Ramos (cell line): ENCODE data around the gene BNC2.
"Not testable (repeated sequence)": the region's sequence is repeated elsewhere in the genome, so short reads cannot be mapped to it uniquely, and the experiment has no call there.

Source experiments
- in situ Hi-C: fragments of 300-500 bp; cut with MboI; formaldehyde crosslinking; loops from one replicate; pipeline ENCODE4 v1.14.3; 2022; ENCODE audit warnings: low sequenced_read_pairs; ENCODE audit not compliant: unreplicated experiment

BNC2 gene

GRCh38 chr9:16575142-16575985, 295.1 kb downstream of the BNC2 start:
- in situ Hi-C loops, result no loop called here

DNA sequence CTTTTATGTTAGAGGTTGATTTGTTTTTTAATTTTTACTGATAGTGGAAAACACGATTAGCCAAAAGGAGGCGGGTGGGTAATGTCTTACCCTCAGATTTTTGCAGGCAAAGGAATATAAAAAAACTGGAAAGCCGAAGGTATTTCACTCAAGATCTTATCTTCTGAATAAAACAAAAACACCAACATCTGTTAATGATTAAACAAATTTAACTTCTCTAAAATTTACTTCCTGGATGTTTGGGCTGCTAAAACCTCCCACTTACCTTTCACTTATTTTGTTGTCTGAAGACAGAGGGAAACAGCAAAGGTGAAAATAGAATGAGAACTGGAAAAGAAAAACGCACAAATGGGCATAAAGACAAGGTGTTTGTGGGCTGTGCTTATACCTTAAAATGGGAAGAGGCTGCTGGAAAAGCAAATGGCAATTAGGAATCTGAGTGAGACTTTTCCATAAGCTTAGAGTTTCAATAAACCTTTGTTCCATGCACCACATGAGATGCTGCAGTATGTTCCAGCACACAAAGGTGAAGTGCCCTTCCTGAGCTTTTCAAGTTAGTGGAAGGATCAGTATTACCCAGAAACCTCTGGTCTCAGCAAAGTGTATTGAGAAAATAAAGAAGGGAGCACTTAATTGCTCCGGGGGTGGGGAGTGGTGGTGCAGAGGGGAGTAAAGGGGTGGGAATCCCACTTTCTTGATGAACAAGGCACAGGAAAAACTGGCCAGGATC, 298.3 kb downstream of the BNC2 start:
- in situ Hi-C loops, result no loop called here

GRCh38 chr9:16571127-16571802, 299.2 kb downstream of the BNC2 start:
- in situ Hi-C loops, result no loop called here

DNA sequence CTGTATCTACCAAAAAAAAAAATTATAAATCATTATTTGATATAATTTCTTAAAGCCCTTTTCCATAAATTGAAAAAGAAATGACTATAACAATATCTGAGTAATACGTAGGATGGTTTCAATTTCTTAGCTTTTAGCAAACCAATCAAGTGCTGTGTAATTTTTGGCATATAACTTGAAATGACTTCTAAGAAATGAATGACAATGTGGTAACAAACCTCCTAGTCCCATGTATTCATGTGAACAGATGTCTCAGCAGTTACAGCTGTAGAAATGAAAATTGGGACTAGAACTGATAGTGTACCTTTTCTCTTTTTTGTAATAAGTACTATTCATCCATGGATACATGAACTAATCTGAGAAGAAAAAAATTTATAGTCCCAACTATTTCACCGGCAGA, 307.0 kb downstream of the BNC2 start:
- in situ Hi-C loops, result no loop called here

DNA sequence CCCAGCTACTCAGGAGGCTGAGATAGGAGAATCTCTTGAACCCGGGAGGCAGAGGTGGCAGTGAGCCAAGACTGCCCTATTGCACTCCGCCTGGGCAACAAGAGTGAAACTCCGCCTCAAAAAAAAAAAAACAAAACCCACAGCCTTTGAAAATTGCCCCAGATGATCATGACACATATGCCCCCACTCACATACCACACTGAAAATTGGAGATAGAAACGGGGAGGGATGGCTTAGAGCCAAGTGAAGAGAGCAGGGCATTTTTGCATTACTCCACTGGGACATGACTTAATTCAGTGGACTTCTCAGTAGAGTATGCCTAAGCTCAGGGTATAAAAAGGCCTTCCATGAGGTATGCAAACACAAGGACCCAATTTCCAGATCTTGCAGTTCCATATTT, 309.3 kb downstream of the BNC2 start:
- in situ Hi-C loops, result no loop called here

- in situ Hi-C loops, result no loop called here
These were observed 310.9 kb downstream of the BNC2 start for GRCh38 chr9:16559418-16560188.

DNA sequence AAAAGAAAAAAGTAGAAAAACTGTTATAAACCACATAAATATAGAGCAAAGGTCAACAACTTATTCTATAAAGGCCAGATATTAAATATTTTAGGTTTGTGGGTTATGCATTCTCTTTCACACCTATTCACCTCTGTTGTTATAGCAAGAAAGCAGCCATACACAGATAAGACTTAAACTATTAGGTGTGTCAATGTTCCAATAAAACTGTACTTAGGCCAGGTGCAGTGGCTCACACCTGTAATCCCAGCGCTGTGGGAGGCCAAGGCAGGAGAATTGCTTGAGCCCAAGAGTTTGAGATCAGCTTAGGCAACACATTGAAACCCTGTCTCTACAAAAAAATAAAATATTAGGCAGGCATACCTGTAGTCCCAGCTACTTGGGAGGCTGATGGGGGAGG, 314.7 kb downstream of the BNC2 start:
- in situ Hi-C loops, result no loop called here

GRCh38 chr9:16553869-16554540, 316.5 kb downstream of the BNC2 start:
- in situ Hi-C loops, result no loop called here

GRCh38 chr9:16552252-16552651, 318.2 kb downstream of the BNC2 start:
- in situ Hi-C loops, result no loop called here

DNA sequence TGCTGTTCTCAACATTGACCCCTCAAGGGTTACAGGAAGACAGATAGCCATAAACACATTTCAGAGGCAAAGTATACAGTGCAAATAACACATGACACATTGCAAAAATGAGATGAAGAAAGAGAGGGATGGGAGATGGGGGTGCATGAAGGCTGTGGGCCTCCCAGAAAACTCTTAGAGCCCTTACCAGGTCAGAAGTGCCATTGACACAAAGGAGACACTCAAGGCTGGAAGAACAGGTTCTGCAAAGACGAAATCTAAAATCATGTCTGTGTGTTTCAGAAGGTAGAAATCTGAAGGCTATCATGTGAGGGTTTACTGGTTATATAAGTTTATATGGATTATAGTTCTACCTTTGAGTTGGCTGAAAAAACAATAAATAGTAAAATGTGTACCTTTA, 318.8 kb downstream of the BNC2 start:
- in situ Hi-C loops, result no loop called here

DNA sequence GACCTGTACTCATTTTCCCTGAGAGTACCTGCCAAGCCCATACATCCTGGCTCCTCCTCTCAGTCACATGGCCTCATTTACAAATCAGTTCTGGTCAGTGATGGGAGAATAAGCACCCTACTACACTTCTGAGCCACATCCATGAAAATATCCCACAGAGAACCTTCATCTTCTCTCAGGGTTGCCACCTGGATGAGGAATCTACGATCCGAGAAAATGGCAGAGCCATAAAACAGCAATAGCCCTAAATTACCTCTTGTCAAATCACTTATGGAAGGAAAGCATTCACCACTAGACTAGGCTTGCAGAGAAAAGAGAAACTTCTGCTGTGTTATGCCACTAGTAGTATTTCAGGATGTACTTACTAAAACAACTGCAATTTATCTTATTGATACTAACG, 324.8 kb downstream of the BNC2 start:
- in situ Hi-C loops, result no loop called here

GRCh38 chr9:16544842-16545241, 325.6 kb downstream of the BNC2 start:
- in situ Hi-C loops, result no loop called here

DNA sequence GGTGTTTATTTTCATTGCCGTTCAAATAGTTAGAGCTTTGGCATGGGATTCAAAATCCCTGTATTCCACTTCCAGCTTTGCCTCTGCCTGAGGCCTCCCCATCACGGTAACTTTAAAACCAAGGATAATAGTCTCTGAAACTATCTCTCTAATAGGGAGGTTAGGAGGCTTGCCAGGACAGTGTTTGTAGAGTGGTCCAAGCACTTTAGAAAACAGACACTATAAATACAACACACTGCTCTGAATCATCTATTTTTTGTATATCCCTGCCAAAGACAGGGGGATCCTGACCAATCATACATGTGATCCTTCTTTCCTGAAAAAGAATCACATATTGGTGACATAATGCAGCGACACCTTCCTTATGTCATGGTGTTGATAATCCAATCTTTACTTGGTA, 326.8 kb downstream of the BNC2 start:
- in situ Hi-C loops, result no loop called here

- in situ Hi-C loops, result no loop called here
These were observed 327.2 kb downstream of the BNC2 start for GRCh38 chr9:16543225-16543624.

- in situ Hi-C loops, result no loop called here
These were observed 328.2 kb downstream of the BNC2 start for GRCh38 chr9:16542290-16542689.

GRCh38 chr9:16540743-16541613, 329.5 kb downstream of the BNC2 start:
- in situ Hi-C loops, result no loop called here

DNA sequence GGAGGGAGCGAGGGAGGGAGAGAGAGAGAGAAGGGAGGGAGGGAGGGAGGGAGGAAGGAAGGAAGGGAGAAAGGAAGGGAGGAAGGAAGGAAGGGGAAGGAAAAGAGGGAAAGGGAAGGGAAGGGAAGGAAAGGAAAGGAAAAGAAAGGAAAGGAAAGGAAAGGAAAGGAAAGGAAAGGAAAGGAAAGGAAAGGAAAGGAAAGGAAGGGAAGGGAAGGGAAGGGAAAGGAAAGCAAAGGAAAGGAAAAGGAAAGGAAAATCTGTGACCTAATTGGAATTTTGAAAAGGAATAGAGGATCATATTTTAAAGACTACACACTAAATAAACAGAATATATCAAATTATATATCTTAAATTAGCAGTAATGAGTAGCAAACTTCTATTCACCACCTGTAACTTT, 330.8 kb downstream of the BNC2 start:
- in situ Hi-C loops, result not testable (repeated sequence)

DNA sequence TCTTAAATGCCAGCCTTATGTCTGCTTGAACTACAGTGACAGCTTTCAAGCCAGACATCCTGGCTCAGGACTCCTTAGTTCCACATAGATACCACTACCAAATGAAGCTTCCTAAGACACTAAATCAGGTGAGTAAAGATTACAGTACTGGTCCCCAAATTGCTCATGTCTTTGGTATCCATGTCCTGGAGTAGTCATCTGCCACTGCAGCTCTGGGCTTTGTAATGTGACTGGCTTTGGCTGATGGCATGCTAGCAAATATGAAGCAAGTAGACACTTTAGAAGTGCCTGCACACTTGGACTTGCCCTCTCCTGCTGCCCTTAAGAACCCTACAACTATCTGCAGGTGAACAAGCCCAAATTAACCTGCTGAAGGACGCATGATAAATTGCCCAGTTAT, 334.9 kb downstream of the BNC2 start:
- in situ Hi-C loops, result no loop called here
